PFSK-1 (cell line): ENCODE results near the gene CAPN7.

Experiments used
- FOXP2 ChIP-seq: optimal IDR thresholded peaks from 2 replicates; pipeline ENCODE3; 2011; ENCODE audit warnings: borderline replicate concordance, control low read depth, inconsistent platforms; ENCODE audit not compliant: insufficient read depth; ENCODE audit errors: extremely low read length, extremely low read depth
- POLR2AphosphoS5 ChIP-seq: IDR thresholded peaks from 2 replicates; pipeline ENCODE4 v1.6.1; 2012; ENCODE audit warnings: low read depth, mild to moderate bottlenecking, control low read depth, low read length, moderate library complexity
- SIN3A ChIP-seq: IDR thresholded peaks from 2 replicates; pipeline ENCODE4 v1.6.1; 2012; ENCODE audit warnings: mild to moderate bottlenecking, low read length, moderate library complexity, borderline replicate concordance; ENCODE audit not compliant: insufficient read depth
- TAF1 ChIP-seq: IDR thresholded peaks from 2 replicates; pipeline ENCODE4 v1.6.1; 2012; ENCODE audit warnings: low read length, control low read depth, borderline replicate concordance; ENCODE audit not compliant: insufficient read depth
- TF ChIP-seq, protein P1 (sequence below), 2 experiments: IDR thresholded peaks; 2 replicates each; pipeline versions ENCODE4 v1.6.1 to v1.8.0; 2011 to 2012; ENCODE audit warnings: low read depth in 2 of 2, low read length in 2 of 2, control low read depth in 1 of 2, inconsistent platforms in 1 of 2, mild to moderate bottlenecking in 1 of 2, moderate library complexity in 1 of 2; ENCODE audit not compliant: insufficient read depth in 1 of 2

- TF ChIP-seq POLR2AphosphoS5 (no peak), SIN3A (no peak), TAF1 (no peak), FOXP2 (no peak)
- TF ChIP-seq, protein P1, sequence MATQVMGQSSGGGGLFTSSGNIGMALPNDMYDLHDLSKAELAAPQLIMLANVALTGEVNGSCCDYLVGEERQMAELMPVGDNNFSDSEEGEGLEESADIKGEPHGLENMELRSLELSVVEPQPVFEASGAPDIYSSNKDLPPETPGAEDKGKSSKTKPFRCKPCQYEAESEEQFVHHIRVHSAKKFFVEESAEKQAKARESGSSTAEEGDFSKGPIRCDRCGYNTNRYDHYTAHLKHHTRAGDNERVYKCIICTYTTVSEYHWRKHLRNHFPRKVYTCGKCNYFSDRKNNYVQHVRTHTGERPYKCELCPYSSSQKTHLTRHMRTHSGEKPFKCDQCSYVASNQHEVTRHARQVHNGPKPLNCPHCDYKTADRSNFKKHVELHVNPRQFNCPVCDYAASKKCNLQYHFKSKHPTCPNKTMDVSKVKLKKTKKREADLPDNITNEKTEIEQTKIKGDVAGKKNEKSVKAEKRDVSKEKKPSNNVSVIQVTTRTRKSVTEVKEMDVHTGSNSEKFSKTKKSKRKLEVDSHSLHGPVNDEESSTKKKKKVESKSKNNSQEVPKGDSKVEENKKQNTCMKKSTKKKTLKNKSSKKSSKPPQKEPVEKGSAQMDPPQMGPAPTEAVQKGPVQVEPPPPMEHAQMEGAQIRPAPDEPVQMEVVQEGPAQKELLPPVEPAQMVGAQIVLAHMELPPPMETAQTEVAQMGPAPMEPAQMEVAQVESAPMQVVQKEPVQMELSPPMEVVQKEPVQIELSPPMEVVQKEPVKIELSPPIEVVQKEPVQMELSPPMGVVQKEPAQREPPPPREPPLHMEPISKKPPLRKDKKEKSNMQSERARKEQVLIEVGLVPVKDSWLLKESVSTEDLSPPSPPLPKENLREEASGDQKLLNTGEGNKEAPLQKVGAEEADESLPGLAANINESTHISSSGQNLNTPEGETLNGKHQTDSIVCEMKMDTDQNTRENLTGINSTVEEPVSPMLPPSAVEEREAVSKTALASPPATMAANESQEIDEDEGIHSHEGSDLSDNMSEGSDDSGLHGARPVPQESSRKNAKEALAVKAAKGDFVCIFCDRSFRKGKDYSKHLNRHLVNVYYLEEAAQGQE (IDR thresholded peaks at IDR 0.05; ENCODE audit: insufficient read depth in 1 of 2, low read depth in 2 of 2, low read length in 2 of 2) = no peak
These were observed 10.5 kb downstream of the CAPN7 start for GRCh38 chr3:15216501-15216900.
